WTC11 (cell line): Measurements from ENCODE around the gene SOCS7. TPM values are rescaled to one million over a fixed set of nuclear protein-coding genes. Genes with fewer than 3 reads are reported as not detected.

ENCODE experiments used
- ATAC-seq: fragments of 200-7000 bp; cut with Tn5 transposase; 2 replicates; pipeline ENCODE4 v1.10.0; 2021; ENCODE audit warnings: mild to moderate bottlenecking, moderate library complexity
- CTCF ChIA-PET: fragments of 300-600 bp; sonication (Branson Sonifier 250); formaldehyde crosslinking; loops from one replicate; lab custom pipeline; 2021; ENCODE audit warnings: antibody characterized with exemption; lab: Charles Lee
- POLR2A ChIA-PET: fragments of 350-600 bp; sonication (Branson Sonifier 250); formaldehyde crosslinking; loops from one replicate; lab custom pipeline; 2021; ENCODE audit warnings: antibody characterized with exemption; lab: Charles Lee
- DNase-seq: peaks from one replicate; pipeline ENCODE4 v3.0.0; 2021; ENCODE audit warnings: low spot score
- H3K27ac Mint-ChIP-seq: 2 replicates; pipeline ENCODE4 v1.8.0; 2021; ENCODE audit warnings: mixed read lengths
- H3K27me3 Mint-ChIP-seq: 2 replicates; pipeline ENCODE4 v1.8.0; 2021; ENCODE audit warnings: low read depth, mild to moderate bottlenecking, moderate library complexity, mixed read lengths
- H3K36me3 Mint-ChIP-seq: 2 replicates; pipeline ENCODE4 v1.8.0; 2021; ENCODE audit warnings: mixed read lengths
- H3K4me1 Mint-ChIP-seq: 2 replicates; pipeline ENCODE4 v1.8.0; 2022; ENCODE audit warnings: mixed read lengths
- H3K4me3 Mint-ChIP-seq: 2 replicates; pipeline ENCODE4 v1.8.0; 2021; ENCODE audit warnings: mild to moderate bottlenecking, moderate library complexity, mixed read lengths
- H3K9me3 Mint-ChIP-seq: 2 replicates; pipeline ENCODE4 v1.8.0; 2021; ENCODE audit warnings: mixed read lengths
- FOXP1 ChIP-seq: sonication (generic); formaldehyde crosslinking; IDR thresholded peaks from 2 replicates; pipeline ENCODE4 v1.8.0; 2022; ENCODE audit warnings: missing genetic modification reagents, mild to moderate bottlenecking, moderate library complexity, borderline replicate concordance
- GTF2I ChIP-seq: fragments of 250-450 bp; sonication (Bioruptor Pico); conservative IDR thresholded peaks from 2 replicates; pipeline ENCODE4 v1.4.0; 2021; ENCODE audit warnings: mild to moderate bottlenecking
- MYBL2 ChIP-seq: sonication (generic); formaldehyde crosslinking; IDR thresholded peaks from 2 replicates; pipeline ENCODE4 v1.8.1; 2023; ENCODE audit warnings: mild to moderate bottlenecking, moderate library complexity, missing genetic modification reagents
- NFYB ChIP-seq: sonication (generic); formaldehyde crosslinking; conservative IDR thresholded peaks from 2 replicates; pipeline ENCODE4 v1.8.0; 2022; ENCODE audit warnings: low read depth, missing genetic modification reagents
- NR1H2 ChIP-seq: sonication (generic); formaldehyde crosslinking; IDR thresholded peaks from 2 replicates; pipeline ENCODE4 v1.9.0; 2021; ENCODE audit warnings: mild to moderate bottlenecking, moderate library complexity, missing genetic modification reagents
- NR3C1 ChIP-seq: sonication (generic); formaldehyde crosslinking; conservative IDR thresholded peaks from 2 replicates; pipeline ENCODE4 v1.8.1; 2023; ENCODE audit warnings: low read depth, mild to moderate bottlenecking, missing genetic modification reagents
- RORB ChIP-seq: fragments of 250-450 bp; sonication (Bioruptor Pico); IDR thresholded peaks from 2 replicates; pipeline ENCODE4 v1.9.0; 2021; ENCODE audit warnings: mild to moderate bottlenecking
- SMAD3 ChIP-seq: sonication (generic); formaldehyde crosslinking; IDR thresholded peaks from 2 replicates; pipeline ENCODE4 v1.8.0; 2022; ENCODE audit warnings: missing genetic modification reagents, mild to moderate bottlenecking, borderline replicate concordance
- SOX15 ChIP-seq: fragments of 250-450 bp; sonication (Bioruptor Pico); IDR thresholded peaks from 2 replicates; pipeline ENCODE4 v1.9.0; 2021; ENCODE audit warnings: mild to moderate bottlenecking
- ZNF219 ChIP-seq: sonication (generic); formaldehyde crosslinking; IDR thresholded peaks from 2 replicates; pipeline ENCODE4 v1.8.0; 2023; ENCODE audit warnings: missing genetic modification reagents, mild to moderate bottlenecking, borderline replicate concordance
- ZNF232 ChIP-seq: sonication (generic); formaldehyde crosslinking; IDR thresholded peaks from 2 replicates; pipeline ENCODE4 v1.8.0; 2022; ENCODE audit warnings: mild to moderate bottlenecking, missing genetic modification reagents
- ZNF263 ChIP-seq: sonication (generic); formaldehyde crosslinking; IDR thresholded peaks from 2 replicates; pipeline ENCODE4 v1.8.1; 2022; ENCODE audit warnings: low read depth, mild to moderate bottlenecking, moderate library complexity, missing genetic modification reagents
- ZNF317 ChIP-seq: sonication (generic); formaldehyde crosslinking; IDR thresholded peaks from 2 replicates; pipeline ENCODE4 v1.8.1; 2023; ENCODE audit warnings: low read depth, mild to moderate bottlenecking, moderate library complexity, missing genetic modification reagents, borderline replicate concordance
- ZNF416 ChIP-seq: fragments of 250-450 bp; sonication (Bioruptor Pico); IDR thresholded peaks from 2 replicates; pipeline ENCODE4 v1.9.0; 2021; ENCODE audit warnings: mild to moderate bottlenecking, inconsistent platforms
- ZNF671 ChIP-seq: fragments of 250-450 bp; sonication (Bioruptor Pico); IDR thresholded peaks from 2 replicates; pipeline ENCODE4 v1.8.0; 2021; ENCODE audit warnings: mild to moderate bottlenecking
- total RNA-seq: library from RNA; stranded (reverse); gene quantifications from 3 replicates; pipeline ENCODE4 v1.2.3, GENCODE V29; 2021
- TF ChIP-seq, protein P1 (sequence below): sonication (generic); formaldehyde crosslinking; IDR thresholded peaks from 2 replicates; pipeline ENCODE4 v1.8.1; 2023; ENCODE audit warnings: mild to moderate bottlenecking, missing genetic modification reagents, borderline replicate concordance
- TF ChIP-seq, protein P2 (sequence below): sonication (generic); formaldehyde crosslinking; IDR thresholded peaks from 2 replicates; pipeline ENCODE4 v1.8.1; 2022; ENCODE audit warnings: low read depth, mild to moderate bottlenecking, moderate library complexity, missing genetic modification reagents, borderline replicate concordance
- TF ChIP-seq, protein P3 (sequence below): sonication (generic); formaldehyde crosslinking; IDR thresholded peaks from 2 replicates; pipeline ENCODE4 v1.8.1; 2023; ENCODE audit warnings: mild to moderate bottlenecking, missing genetic modification reagents
- TF ChIP-seq, protein P4 (sequence below): sonication (generic); formaldehyde crosslinking; IDR thresholded peaks from 2 replicates; pipeline ENCODE4 v1.8.0; 2023; ENCODE audit warnings: missing genetic modification reagents
- TF ChIP-seq, protein P5 (sequence below): fragments of 200-600 bp; IDR thresholded peaks from 2 replicates; pipeline ENCODE4 v1.8.0; 2022; ENCODE audit warnings: antibody characterized with exemption

The SOCS7 gene
- total RNA-seq, 1 experiment from 2014 or later: 33.6 TPM

DNA sequence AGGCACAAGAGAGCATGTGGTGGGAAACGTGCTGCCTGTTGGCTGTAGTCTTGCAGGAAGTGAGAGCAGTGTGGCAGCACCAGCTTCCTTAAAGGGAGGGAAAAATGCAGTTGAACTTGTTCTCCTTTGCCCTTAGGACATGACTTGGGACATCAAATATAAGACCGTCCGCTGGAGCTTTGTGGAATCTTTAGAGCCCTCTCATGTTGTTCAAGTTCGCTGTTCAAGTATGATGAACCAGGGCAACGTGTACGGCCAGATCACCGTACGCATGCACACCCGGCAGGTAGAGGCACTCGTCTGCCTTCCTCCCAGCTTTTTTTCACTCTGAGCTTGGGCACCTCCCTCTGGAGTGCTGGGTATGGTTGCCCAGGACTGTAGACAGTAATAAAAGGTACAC lies 31.2 kb upstream of the SOCS7 start:
- Mint-ChIP-seq H3K27me3 (no peaks in the 10 kb centered on the region), H3K27ac (peak overlapping the region; percentile 25; the same call in 1 of the 2 replicates), H3K36me3 (peaks cover 42% of the 10 kb centered on the region), H3K4me1 (peaks cover 17% of the 10 kb centered on the region), H3K9me3 (no peaks in the 10 kb centered on the region), H3K4me3 (no peak overlapping the region)
- no peak for DNase-seq
- no peak for TF ChIP-seq NFYB (CRISPR knock-in tag)
- no peak for TF ChIP-seq ZNF219
- TF ChIP-seq NR1H2 (CRISPR knock-in tag): no peak
- TF ChIP-seq NR3C1 (CRISPR knock-in tag): no peak
- no peak for TF ChIP-seq ZNF317
- TF ChIP-seq ZNF232 (CRISPR knock-in tag): no peak
- TF ChIP-seq, protein P1, sequence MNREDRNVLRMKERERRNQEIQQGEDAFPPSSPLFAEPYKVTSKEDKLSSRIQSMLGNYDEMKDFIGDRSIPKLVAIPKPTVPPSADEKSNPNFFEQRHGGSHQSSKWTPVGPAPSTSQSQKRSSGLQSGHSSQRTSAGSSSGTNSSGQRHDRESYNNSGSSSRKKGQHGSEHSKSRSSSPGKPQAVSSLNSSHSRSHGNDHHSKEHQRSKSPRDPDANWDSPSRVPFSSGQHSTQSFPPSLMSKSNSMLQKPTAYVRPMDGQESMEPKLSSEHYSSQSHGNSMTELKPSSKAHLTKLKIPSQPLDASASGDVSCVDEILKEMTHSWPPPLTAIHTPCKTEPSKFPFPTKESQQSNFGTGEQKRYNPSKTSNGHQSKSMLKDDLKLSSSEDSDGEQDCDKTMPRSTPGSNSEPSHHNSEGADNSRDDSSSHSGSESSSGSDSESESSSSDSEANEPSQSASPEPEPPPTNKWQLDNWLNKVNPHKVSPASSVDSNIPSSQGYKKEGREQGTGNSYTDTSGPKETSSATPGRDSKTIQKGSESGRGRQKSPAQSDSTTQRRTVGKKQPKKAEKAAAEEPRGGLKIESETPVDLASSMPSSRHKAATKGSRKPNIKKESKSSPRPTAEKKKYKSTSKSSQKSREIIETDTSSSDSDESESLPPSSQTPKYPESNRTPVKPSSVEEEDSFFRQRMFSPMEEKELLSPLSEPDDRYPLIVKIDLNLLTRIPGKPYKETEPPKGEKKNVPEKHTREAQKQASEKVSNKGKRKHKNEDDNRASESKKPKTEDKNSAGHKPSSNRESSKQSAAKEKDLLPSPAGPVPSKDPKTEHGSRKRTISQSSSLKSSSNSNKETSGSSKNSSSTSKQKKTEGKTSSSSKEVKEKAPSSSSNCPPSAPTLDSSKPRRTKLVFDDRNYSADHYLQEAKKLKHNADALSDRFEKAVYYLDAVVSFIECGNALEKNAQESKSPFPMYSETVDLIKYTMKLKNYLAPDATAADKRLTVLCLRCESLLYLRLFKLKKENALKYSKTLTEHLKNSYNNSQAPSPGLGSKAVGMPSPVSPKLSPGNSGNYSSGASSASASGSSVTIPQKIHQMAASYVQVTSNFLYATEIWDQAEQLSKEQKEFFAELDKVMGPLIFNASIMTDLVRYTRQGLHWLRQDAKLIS (CRISPR knock-in tag): no peak
- TF ChIP-seq, protein P2, sequence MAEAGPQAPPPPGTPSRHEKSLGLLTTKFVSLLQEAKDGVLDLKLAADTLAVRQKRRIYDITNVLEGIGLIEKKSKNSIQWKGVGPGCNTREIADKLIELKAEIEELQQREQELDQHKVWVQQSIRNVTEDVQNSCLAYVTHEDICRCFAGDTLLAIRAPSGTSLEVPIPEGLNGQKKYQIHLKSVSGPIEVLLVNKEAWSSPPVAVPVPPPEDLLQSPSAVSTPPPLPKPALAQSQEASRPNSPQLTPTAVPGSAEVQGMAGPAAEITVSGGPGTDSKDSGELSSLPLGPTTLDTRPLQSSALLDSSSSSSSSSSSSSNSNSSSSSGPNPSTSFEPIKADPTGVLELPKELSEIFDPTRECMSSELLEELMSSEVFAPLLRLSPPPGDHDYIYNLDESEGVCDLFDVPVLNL (CRISPR knock-in tag): no peak
- no peak for TF ChIP-seq RORB (CRISPR knock-in tag)
- TF ChIP-seq FOXP1 (CRISPR knock-in tag): no peak
- TF ChIP-seq, protein P3, sequence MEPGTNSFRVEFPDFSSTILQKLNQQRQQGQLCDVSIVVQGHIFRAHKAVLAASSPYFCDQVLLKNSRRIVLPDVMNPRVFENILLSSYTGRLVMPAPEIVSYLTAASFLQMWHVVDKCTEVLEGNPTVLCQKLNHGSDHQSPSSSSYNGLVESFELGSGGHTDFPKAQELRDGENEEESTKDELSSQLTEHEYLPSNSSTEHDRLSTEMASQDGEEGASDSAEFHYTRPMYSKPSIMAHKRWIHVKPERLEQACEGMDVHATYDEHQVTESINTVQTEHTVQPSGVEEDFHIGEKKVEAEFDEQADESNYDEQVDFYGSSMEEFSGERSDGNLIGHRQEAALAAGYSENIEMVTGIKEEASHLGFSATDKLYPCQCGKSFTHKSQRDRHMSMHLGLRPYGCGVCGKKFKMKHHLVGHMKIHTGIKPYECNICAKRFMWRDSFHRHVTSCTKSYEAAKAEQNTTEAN (CRISPR knock-in tag): no peak
- no peak for TF ChIP-seq ZNF416 (CRISPR knock-in tag)
- TF ChIP-seq ZNF263 (CRISPR knock-in tag): no peak
- TF ChIP-seq SOX15 (CRISPR knock-in tag): no peak
- no peak for TF ChIP-seq ZNF671 (CRISPR knock-in tag)
- TF ChIP-seq GTF2I (CRISPR knock-in tag): no peak
- no peak for TF ChIP-seq SMAD3 (CRISPR knock-in tag)
- TF ChIP-seq, protein P4, sequence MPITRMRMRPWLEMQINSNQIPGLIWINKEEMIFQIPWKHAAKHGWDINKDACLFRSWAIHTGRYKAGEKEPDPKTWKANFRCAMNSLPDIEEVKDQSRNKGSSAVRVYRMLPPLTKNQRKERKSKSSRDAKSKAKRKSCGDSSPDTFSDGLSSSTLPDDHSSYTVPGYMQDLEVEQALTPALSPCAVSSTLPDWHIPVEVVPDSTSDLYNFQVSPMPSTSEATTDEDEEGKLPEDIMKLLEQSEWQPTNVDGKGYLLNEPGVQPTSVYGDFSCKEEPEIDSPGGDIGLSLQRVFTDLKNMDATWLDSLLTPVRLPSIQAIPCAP (CRISPR knock-in tag): no peak
- CTCF ChIA-PET: interaction anchor here (1.5 to 5.3 kb wide), 2 partner anchors 13 to 93 kb away, joined by 6 to 43 read pairs; no protein-coding TSS in a partner anchor
- no peak for ATAC-seq
- POLR2A ChIA-PET: no interaction called here

DNA sequence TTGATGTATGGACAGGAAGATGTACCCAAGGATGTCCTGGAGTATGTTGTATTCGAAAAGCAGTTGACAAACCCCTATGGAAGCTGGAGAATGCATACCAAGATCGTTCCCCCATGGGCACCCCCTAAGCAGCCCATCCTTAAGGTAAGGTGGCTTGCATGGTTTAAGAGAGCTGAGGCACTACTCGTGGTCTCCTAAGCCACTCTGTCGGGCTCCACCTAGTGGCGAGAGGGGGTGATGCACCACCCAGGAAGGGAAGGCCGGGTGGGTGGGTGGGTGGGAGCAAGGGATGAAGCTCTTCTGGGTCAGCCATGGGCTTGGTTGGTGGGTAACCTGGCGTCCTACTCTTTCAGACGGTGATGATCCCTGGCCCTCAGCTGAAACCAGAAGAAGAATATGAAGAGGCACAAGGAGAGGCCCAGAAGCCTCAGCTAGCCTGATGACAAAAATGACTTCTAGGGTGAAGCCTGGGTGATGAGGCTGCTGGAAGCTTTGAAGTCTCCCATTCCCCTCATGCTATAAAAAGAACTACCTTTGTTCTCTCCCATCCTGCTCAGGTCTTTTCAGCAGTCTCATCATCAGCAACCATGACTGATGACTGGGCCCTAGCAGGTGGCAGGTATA lies 29.4 kb upstream of the SOCS7 start:
- DNase-seq (peak; percentile 83), ATAC-seq (peak; percentile 78)
- H3K4me3 Mint-ChIP-seq: no peak overlapping the region
- no peaks in the 10 kb centered on the region for H3K9me3 Mint-ChIP-seq
- ChIA-PET CTCF (interaction anchor here (0.7 to 5.6 kb wide), 34 partner anchors 9 to 384 kb away, joined by 3 to 165 read pairs (median 6); partner anchors contain the start of gene SOCS7), POLR2A (no interaction called here)
- H3K27ac Mint-ChIP-seq: no peak overlapping the region; the same call in 1 of the 2 replicates
- H3K27me3 Mint-ChIP-seq: no peaks in the 10 kb centered on the region
- H3K36me3 Mint-ChIP-seq: peaks cover 34% of the 10 kb centered on the region
- no peak for TF ChIP-seq MYBL2
- TF ChIP-seq, protein P5, sequence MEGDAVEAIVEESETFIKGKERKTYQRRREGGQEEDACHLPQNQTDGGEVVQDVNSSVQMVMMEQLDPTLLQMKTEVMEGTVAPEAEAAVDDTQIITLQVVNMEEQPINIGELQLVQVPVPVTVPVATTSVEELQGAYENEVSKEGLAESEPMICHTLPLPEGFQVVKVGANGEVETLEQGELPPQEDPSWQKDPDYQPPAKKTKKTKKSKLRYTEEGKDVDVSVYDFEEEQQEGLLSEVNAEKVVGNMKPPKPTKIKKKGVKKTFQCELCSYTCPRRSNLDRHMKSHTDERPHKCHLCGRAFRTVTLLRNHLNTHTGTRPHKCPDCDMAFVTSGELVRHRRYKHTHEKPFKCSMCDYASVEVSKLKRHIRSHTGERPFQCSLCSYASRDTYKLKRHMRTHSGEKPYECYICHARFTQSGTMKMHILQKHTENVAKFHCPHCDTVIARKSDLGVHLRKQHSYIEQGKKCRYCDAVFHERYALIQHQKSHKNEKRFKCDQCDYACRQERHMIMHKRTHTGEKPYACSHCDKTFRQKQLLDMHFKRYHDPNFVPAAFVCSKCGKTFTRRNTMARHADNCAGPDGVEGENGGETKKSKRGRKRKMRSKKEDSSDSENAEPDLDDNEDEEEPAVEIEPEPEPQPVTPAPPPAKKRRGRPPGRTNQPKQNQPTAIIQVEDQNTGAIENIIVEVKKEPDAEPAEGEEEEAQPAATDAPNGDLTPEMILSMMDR: peak; percentile 90
- peaks cover 22% of the 10 kb centered on the region for H3K4me1 Mint-ChIP-seq
